ENCODE results near the gene EPRS1. TPM values are rescaled to one million over a fixed set of nuclear protein-coding genes. Genes with fewer than 3 reads are reported as not detected.
A peak's percentile ranks its signal among the peaks of the same experiment; 100 is the strongest.

EPRS1 gene
- total RNA-seq = 10 to 100 TPM; 43.7 to 63.1 (median 54.8) TPM

GRCh38 chr1:220046052-220046930, at the start of gene EPRS1:
TSS of gene EPRS1 (minus strand) at chr1:220046505. CDS start at chr1:220046388, 117 bp downstream.
- peak within 1 kb of the TSS; percentile 61 to 91 (median 79) for H3K4me3 ChIP-seq (replicated peaks in 1 of 3)
- 1% methylated on average over 25 to 54 of the region's 71 CpGs for WGBS, 2 donors
- H3K4me1 ChIP-seq = peaks cover 4 to 13% of the 10 kb centered on the region in 2 donors
- no peaks in the 10 kb centered on the region for H3K36me3 ChIP-seq
- no peaks in the 10 kb centered on the region for H3K9me3 ChIP-seq
- H3K27me3 ChIP-seq = no peaks in the 10 kb centered on the region
- peak; percentile 94 to 95 for DNase-seq
- intact Hi-C loops (cut with DNase I) = loop anchor here (10.0 kb wide), 1 partner anchor 49 kb away; the partner anchor contains the start of gene IARS2
- peak in 1 of 2 donors; percentile 84 for TF ChIP-seq POLR2A (IDR thresholded peaks at IDR 0.05)
- TF ChIP-seq, protein P1, sequence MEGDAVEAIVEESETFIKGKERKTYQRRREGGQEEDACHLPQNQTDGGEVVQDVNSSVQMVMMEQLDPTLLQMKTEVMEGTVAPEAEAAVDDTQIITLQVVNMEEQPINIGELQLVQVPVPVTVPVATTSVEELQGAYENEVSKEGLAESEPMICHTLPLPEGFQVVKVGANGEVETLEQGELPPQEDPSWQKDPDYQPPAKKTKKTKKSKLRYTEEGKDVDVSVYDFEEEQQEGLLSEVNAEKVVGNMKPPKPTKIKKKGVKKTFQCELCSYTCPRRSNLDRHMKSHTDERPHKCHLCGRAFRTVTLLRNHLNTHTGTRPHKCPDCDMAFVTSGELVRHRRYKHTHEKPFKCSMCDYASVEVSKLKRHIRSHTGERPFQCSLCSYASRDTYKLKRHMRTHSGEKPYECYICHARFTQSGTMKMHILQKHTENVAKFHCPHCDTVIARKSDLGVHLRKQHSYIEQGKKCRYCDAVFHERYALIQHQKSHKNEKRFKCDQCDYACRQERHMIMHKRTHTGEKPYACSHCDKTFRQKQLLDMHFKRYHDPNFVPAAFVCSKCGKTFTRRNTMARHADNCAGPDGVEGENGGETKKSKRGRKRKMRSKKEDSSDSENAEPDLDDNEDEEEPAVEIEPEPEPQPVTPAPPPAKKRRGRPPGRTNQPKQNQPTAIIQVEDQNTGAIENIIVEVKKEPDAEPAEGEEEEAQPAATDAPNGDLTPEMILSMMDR (IDR thresholded peaks at IDR 0.05) = peak; percentile 71 to 93 (median 79)
- peak within 1 kb of the TSS; percentile 63 to 78 (median 73) for H3K27ac ChIP-seq

DNA sequence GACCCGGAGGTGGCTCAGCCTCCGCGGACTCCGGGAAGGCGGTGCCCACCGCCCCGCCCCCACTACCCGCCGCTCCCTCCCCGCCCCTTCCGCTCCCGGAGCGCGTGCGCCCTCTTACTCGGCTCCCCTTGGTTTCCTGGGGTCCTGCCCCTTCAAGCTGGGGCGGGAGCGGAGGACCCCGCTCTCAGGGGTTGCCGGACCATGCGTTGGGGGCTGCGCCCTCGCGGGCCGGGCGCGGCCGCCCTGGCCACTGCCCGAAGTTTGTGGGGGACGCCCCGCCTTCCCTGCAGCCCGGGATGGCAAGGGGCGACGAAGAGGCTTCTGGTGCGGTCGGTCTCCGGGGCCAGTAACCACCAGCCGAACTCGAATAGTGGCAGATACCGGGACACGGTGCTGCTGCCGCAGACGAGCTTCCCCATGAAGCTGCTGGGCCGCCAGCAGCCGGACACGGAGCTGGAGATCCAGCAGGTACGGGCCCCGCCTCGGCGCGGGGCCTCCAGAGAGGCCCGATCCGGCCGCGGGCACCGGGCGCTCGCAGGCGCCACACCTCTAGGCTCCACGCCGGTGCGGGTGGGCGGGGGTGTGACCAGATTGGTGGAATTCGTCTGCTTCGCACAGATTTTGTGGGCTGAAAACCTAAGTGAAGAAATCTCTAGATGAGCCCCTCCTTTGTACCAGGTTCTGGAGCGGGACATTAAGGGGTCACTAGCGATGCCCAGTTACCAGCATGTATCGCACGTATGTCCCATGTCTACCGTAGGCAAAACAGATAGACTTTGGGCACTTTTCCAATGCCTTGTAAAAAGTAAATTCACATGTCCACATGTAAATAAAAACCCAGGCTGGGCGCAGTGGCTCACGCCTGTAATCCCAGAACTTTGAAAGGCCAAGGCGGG, 48.0 kb upstream of the EPRS1 start, which contains the start of gene IARS2:
Gene IARS2, plus strand, starts transcription at position 117 of the 896 bp plus-strand sequence. Its CDS starts 85 bp downstream, at position 202.
- intact Hi-C loops (cut with DNase I) = loop anchor here (10.0 kb wide), 1 partner anchor 49 kb away; the partner anchor contains the start of gene EPRS1
- DNase-seq = peak; percentile 86 to 88

GRCh38 chr1:220093361-220094015, 47.2 kb upstream of the EPRS1 start:
- H3K9me3 ChIP-seq = no peaks in the 10 kb centered on the region
- H3K4me3 ChIP-seq (replicated peaks in 1 of 3) = peak overlapping the region in 1 of 3 donors; percentile 82
- TF ChIP-seq, protein P1 (IDR thresholded peaks at IDR 0.05) = no peak
- no peak for TF ChIP-seq POLR2A (IDR thresholded peaks at IDR 0.05)
- peak overlapping the region in 2 of 3 donors; percentile 8 to 15 for H3K27ac ChIP-seq
- DNase-seq = no peak
- peaks cover 5 to 7% of the 10 kb centered on the region in 2 donors for H3K4me1 ChIP-seq
- peaks cover 0 to 6% of the 10 kb centered on the region in 2 donors for H3K36me3 ChIP-seq
- WGBS, 2 donors = 32 to 33% methylated on average over 12 of the region's 12 CpGs
- H3K27me3 ChIP-seq = no peaks in the 10 kb centered on the region
- intact Hi-C loops (cut with DNase I) = loop anchor here (10.0 kb wide), 1 partner anchor 49 kb away; the partner anchor contains the start of gene EPRS1

More for the DNA sequence above, 48.0 kb upstream of the EPRS1 start, which contains the start of gene IARS2:
- Histone ChIP-seq H3K9me3 (no peaks in the 10 kb centered on the region), H3K36me3 (peaks cover 3 to 7% of the 10 kb centered on the region in 2 donors), H3K27ac (peak within 1 kb of the TSS; percentile 11 to 80 (median 57)), H3K4me1 (peaks cover 5 to 7% of the 10 kb centered on the region in 2 donors), H3K27me3 (no peaks in the 10 kb centered on the region), H3K4me3 (replicated peaks in 1 of 3) (peak within 1 kb of the TSS; percentile 48 to 86 (median 82))
- 2 to 23% methylated on average over 8 to 49 of the region's 73 CpGs for WGBS, 2 donors
- peak in 1 of 2 donors; percentile 51 for TF ChIP-seq POLR2A (IDR thresholded peaks at IDR 0.05)
- TF ChIP-seq, protein P1 (IDR thresholded peaks at IDR 0.05) = no peak

DNA sequence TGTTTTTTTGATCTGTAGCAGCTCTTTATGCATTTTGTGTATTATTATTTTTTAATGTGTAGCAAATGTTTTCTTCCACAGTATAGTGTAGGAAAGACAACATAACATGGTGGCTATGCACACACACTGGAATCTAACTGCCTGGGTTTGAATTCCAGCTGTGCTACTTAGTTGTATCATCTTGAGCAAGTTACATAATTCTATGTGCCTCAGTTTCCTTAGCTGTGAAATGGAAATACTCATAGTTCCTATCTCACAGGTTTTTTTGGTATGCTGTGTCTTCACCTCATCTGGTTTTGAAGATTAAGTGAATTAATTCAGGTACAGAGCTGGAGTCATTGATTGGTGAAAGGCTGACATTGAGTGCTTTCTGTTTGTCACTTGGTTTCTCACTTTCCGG, 46.4 kb upstream of the EPRS1 start:
- Histone ChIP-seq H3K36me3 (no peaks in the 10 kb centered on the region), H3K4me1 (peaks cover 5 to 7% of the 10 kb centered on the region in 2 donors), H3K27ac (no peak overlapping the region), H3K4me3 (replicated peaks in 1 of 3) (no peak overlapping the region), H3K27me3 (no peaks in the 10 kb centered on the region), H3K9me3 (no peaks in the 10 kb centered on the region)
- DNase-seq = no peak
- intact Hi-C loops (cut with DNase I) = loop anchor here (10.0 kb wide), 1 partner anchor 48 kb away; the partner anchor contains the start of gene EPRS1
- TF ChIP-seq, protein P1 (IDR thresholded peaks at IDR 0.05) = no peak
- WGBS, 2 donors = 94 to 98% methylated on average over 1 of the region's 1 CpG
